H1 (cell line): ENCODE data around the gene CHRNA4. TPM values are rescaled to one million over a fixed set of nuclear protein-coding genes. Genes with fewer than 3 reads are reported as not detected.

ENCODE experiments used
- CTCF ChIA-PET: fragments of 300-600 bp; sonication (Branson Sonifier 250); formaldehyde crosslinking; loops from one replicate; lab custom pipeline; 2021; ENCODE audit not compliant: partially characterized antibody; lab: Charles Lee
- POLR2A ChIA-PET: fragments of 300-600 bp; sonication (Branson Sonifier 250); formaldehyde crosslinking; loops from one replicate; lab custom pipeline; 2021; ENCODE audit warnings: inconsistent platforms; ENCODE audit not compliant: partially characterized antibody; lab: Charles Lee
- DNase-seq, 2 experiments: peaks; one replicate each; pipeline versions ENCODE4 v3.0.0 to v3.0.0-alpha.2; 2010 to 2022; ENCODE audit warnings: low spot score in 2 of 2, low read depth in 1 of 2, mixed read lengths in 1 of 2
- FAIRE-seq: peaks from 2 replicates; lab custom pipeline; 2011; peaks lifted over from hg19 to GRCh38; lab: Jason Lieb, UNC
- H2AFZ ChIP-seq: 2 replicates; pipeline ENCODE4 v1.8.1; 2012; ENCODE audit warnings: low read length, inconsistent platforms
- H2AK5ac ChIP-seq: 2 replicates; pipeline ENCODE4 v1.6.1; 2013; ENCODE audit warnings: low read depth, low read length
- H2BK120ac ChIP-seq: replicated peaks from 2 replicates; pipeline ENCODE3; 2013; ENCODE audit warnings: low read depth, low read length, inconsistent platforms
- H2BK12ac ChIP-seq: 2 replicates; pipeline ENCODE4 v1.6.1; 2013; ENCODE audit warnings: low read depth, low read length
- H2BK15ac ChIP-seq: 2 replicates; pipeline ENCODE4 v1.6.1; 2013; ENCODE audit warnings: low read length
- H2BK20ac ChIP-seq: 2 replicates; pipeline ENCODE4 v1.6.1; 2013; ENCODE audit warnings: low read length
- H2BK5ac ChIP-seq: 2 replicates; pipeline ENCODE4 v1.6.1; 2013; ENCODE audit warnings: low read depth, low read length
- H3K14ac ChIP-seq: 2 replicates; pipeline ENCODE4 v1.6.1; 2013; ENCODE audit warnings: inconsistent platforms; ENCODE audit not compliant: insufficient read length
- H3K18ac ChIP-seq: 2 replicates; pipeline ENCODE4 v1.6.1; 2013; ENCODE audit warnings: low read length; ENCODE audit errors: extremely low read depth
- H3K23ac ChIP-seq: 2 replicates; pipeline ENCODE4 v1.6.1; 2013; ENCODE audit warnings: inconsistent platforms; ENCODE audit not compliant: insufficient read length
- H3K23me2 ChIP-seq: 2 replicates; pipeline ENCODE4 v1.6.1; 2013; ENCODE audit warnings: low read depth, low read length
- H3K27ac ChIP-seq: 2 replicates; pipeline ENCODE4 v1.6.1; 2011; ENCODE audit warnings: low read depth, low read length, inconsistent platforms
- H3K27me3 ChIP-seq, 4 experiments: replicated peaks in 1 of 4; 1 replicate in 1 of 4; 2 replicates in 3 of 4; pipeline versions ENCODE4 v1.6.1 to v1.8.1; 2011 to 2013; ENCODE audit warnings: low read length in 3 of 4, mild to moderate bottlenecking in 3 of 4, inconsistent platforms in 2 of 4, mixed read lengths in 2 of 4, moderate library complexity in 1 of 4; ENCODE audit not compliant: control insufficient read depth in 3 of 4, insufficient read depth in 3 of 4; ENCODE audit errors: extremely low read depth in 1 of 4
- H3K36me3 ChIP-seq, 4 experiments: 2 replicates each; pipeline versions ENCODE4 v1.6.1 to v1.8.1; 2011 to 2013; ENCODE audit warnings: mild to moderate bottlenecking in 4 of 4, low read length in 3 of 4, moderate library complexity in 2 of 4, control low read depth in 1 of 4, inconsistent platforms in 1 of 4; ENCODE audit not compliant: insufficient read depth in 4 of 4, control insufficient read depth in 2 of 4
- H3K4ac ChIP-seq: replicated peaks from 2 replicates; pipeline ENCODE3; 2013; ENCODE audit warnings: low read length, low read depth, mixed read lengths, inconsistent platforms; ENCODE audit not compliant: insufficient read length
- H3K4me1 ChIP-seq, 4 experiments: replicated peaks in 1 of 4; 1 replicate in 1 of 4; 2 replicates in 3 of 4; pipeline versions ENCODE4 v1.6.1 to v1.8.1; 2011 to 2013; ENCODE audit warnings: low read length in 3 of 4, inconsistent platforms in 2 of 4, mixed read lengths in 1 of 4; ENCODE audit not compliant: insufficient read depth in 4 of 4, control insufficient read depth in 3 of 4
- H3K4me2 ChIP-seq, 2 experiments: 2 replicates each; pipeline versions ENCODE4 v1.6.1 to v1.8.1; 2011 to 2013; ENCODE audit warnings: low read depth in 2 of 2, low read length in 2 of 2, control low read depth in 1 of 2, inconsistent platforms in 1 of 2, mild to moderate bottlenecking in 1 of 2; ENCODE audit not compliant: insufficient read depth in 1 of 2
- H3K4me3 ChIP-seq, 4 experiments: fragments of 200-600, 300-600 bp in 1 of 4; sonication (generic), shearing (Covaris generic), sonication (Bioruptor Twin) in 1 of 4; 2 replicates each; pipeline versions ENCODE4 v1.5.1 to v1.8.1; 2011 to 2016; ENCODE audit warnings: low read length in 4 of 4, low read depth in 3 of 4, control low read depth in 2 of 4, inconsistent platforms in 2 of 4, mild to moderate bottlenecking in 2 of 4, mixed read lengths in 1 of 4, moderate library complexity in 1 of 4; ENCODE audit not compliant: insufficient read depth in 2 of 4; ENCODE audit errors: extremely low read depth in 1 of 4
- H3K56ac ChIP-seq: replicated peaks from 2 replicates; pipeline ENCODE3; 2013; ENCODE audit warnings: low read depth, mild to moderate bottlenecking, mixed read lengths, low read length, inconsistent platforms; ENCODE audit not compliant: insufficient read length
- H3K79me1 ChIP-seq: 2 replicates; pipeline ENCODE4 v1.6.1; 2013; ENCODE audit warnings: low read depth, low read length, control low read depth
- H3K79me2 ChIP-seq, 2 experiments: 2 replicates each; pipeline versions ENCODE4 v1.6.1 to v1.8.1; 2012 to 2013; ENCODE audit warnings: low read length in 2 of 2, mild to moderate bottlenecking in 2 of 2, inconsistent platforms in 1 of 2; ENCODE audit not compliant: insufficient read depth in 2 of 2, control insufficient read depth in 1 of 2
- H3K9ac ChIP-seq, 4 experiments: replicated peaks in 1 of 4; 1 replicate in 1 of 4; 2 replicates in 3 of 4; pipeline versions ENCODE4 v1.6.1 to v1.8.1; 2011 to 2013; ENCODE audit warnings: low read depth in 3 of 4, low read length in 3 of 4, control low read depth in 2 of 4, mild to moderate bottlenecking in 2 of 4, moderate library complexity in 2 of 4, inconsistent platforms in 1 of 4; ENCODE audit errors: extremely low read depth in 1 of 4
- H3K9me3 ChIP-seq, 2 experiments: 2 replicates each; pipeline versions ENCODE4 v1.6.1 to v1.8.1; 2012 to 2013; ENCODE audit warnings: mild to moderate bottlenecking in 2 of 2, moderate library complexity in 2 of 2, control low read depth in 1 of 2, inconsistent platforms in 1 of 2, low read depth in 1 of 2, low read length in 1 of 2, mixed read lengths in 1 of 2; ENCODE audit not compliant: insufficient read depth in 2 of 2
- H4K20me1 ChIP-seq, 2 experiments: replicated peaks in 1 of 2; 2 replicates each; pipeline versions ENCODE3 to v1.8.1; 2011 to 2013; ENCODE audit warnings: inconsistent platforms in 2 of 2, low read length in 2 of 2, mild to moderate bottlenecking in 1 of 2; ENCODE audit not compliant: insufficient read depth in 2 of 2, control insufficient read depth in 1 of 2
- H4K5ac ChIP-seq: 2 replicates; pipeline ENCODE4 v1.6.1; 2013; ENCODE audit warnings: low read length, low read depth, mixed read lengths, inconsistent platforms; ENCODE audit not compliant: insufficient read length
- H4K8ac ChIP-seq: 2 replicates; pipeline ENCODE4 v1.8.0; 2013; ENCODE audit warnings: mild to moderate bottlenecking, moderate library complexity, low read length, inconsistent platforms; ENCODE audit not compliant: insufficient read depth; ENCODE audit errors: extremely low read depth
- H4K91ac ChIP-seq: replicated peaks from 2 replicates; pipeline ENCODE3; 2013; ENCODE audit warnings: low read length, mixed read lengths, inconsistent platforms; ENCODE audit not compliant: insufficient read length
- CBX5 ChIP-seq: fragments of 300-800, 300-1000 bp; sonication (generic); IDR thresholded peaks from 2 replicates; pipeline ENCODE4 v1.7.1; 2016; ENCODE audit warnings: antibody characterized with exemption, low read length, low read depth
- CTCF ChIP-seq, 3 experiments: IDR thresholded peaks; 1 replicate in 2 of 3; 2 replicates in 1 of 3; pipeline versions ENCODE4 v1.5.1 to v1.6.1; 2011; ENCODE audit warnings: low read length in 3 of 3, mild to moderate bottlenecking in 3 of 3, inconsistent platforms in 2 of 3, low read depth in 1 of 3, moderate library complexity in 1 of 3; ENCODE audit not compliant: insufficient read depth in 1 of 3; ENCODE audit errors: control extremely low read depth in 1 of 3
- HDAC2 ChIP-seq, 2 experiments: fragments of 300-600 bp in 1 of 2; sonication (generic) in 1 of 2; IDR thresholded peaks; 2 replicates each; pipeline ENCODE4 v1.6.1; 2011 to 2012; ENCODE audit warnings: low read depth in 2 of 2, low read length in 2 of 2, mild to moderate bottlenecking in 2 of 2, moderate library complexity in 2 of 2, borderline replicate concordance in 1 of 2, inconsistent platforms in 1 of 2
- KDM5A ChIP-seq: fragments of 200-600 bp; IDR thresholded peaks from 2 replicates; pipeline ENCODE4 v1.7.1; 2012; ENCODE audit warnings: mild to moderate bottlenecking, low read length, inconsistent platforms, mixed read lengths
- MAX ChIP-seq: IDR thresholded peaks from 2 replicates; pipeline ENCODE4 v1.6.1; 2012; ENCODE audit warnings: inconsistent platforms
- NRF1 ChIP-seq: IDR thresholded peaks from 2 replicates; pipeline ENCODE4 v1.6.1; 2011; ENCODE audit warnings: mild to moderate bottlenecking, low read depth, low read length, improper control_type of control experiment
- POLR2A ChIP-seq, 2 experiments: IDR thresholded peaks; 1 replicate in 1 of 2; 2 replicates in 1 of 2; pipeline ENCODE4 v1.6.1; 2011; ENCODE audit warnings: low read depth in 2 of 2, low read length in 2 of 2, mild to moderate bottlenecking in 2 of 2; ENCODE audit errors: control extremely low read depth in 1 of 2
- RBBP5 ChIP-seq: IDR thresholded peaks from 2 replicates; pipeline ENCODE4 v1.7.1; 2012; ENCODE audit warnings: low read depth, mild to moderate bottlenecking, inconsistent platforms, low read length, moderate library complexity, borderline replicate concordance
- RNF2 ChIP-seq: fragments of 200-900, 300-1000 bp; sonication (generic); IDR thresholded peaks from 2 replicates; pipeline ENCODE4 v1.7.1; 2016; ENCODE audit warnings: borderline replicate concordance, low read depth, mild to moderate bottlenecking, antibody characterized with exemption, low read length; ENCODE audit not compliant: poor library complexity, severe bottlenecking; ENCODE audit errors: missing control alignments
- SUZ12 ChIP-seq: fragments of 200-600 bp; sonication (generic); IDR thresholded peaks from 2 replicates; pipeline ENCODE4 v1.6.1; 2012; ENCODE audit warnings: mild to moderate bottlenecking, inconsistent platforms, low read length, moderate library complexity, mixed read lengths
- YY1 ChIP-seq: IDR thresholded peaks from 2 replicates; pipeline ENCODE4 v1.6.1; 2011; ENCODE audit warnings: low read depth, mild to moderate bottlenecking, low read length
- WGBS, 2 experiments: shearing (Covaris generic) in 1 of 2; methylation state at CpG; one replicate each; pipeline versions ENCODE4 v1.1.6 to v1.1.7; 2013 to 2015; ENCODE audit warnings: low lambda C conversion rate in 2 of 2, mixed read lengths in 2 of 2, inconsistent platforms in 1 of 2, low coverage in 1 of 2, missing lambda C conversion rate in 1 of 2; ENCODE audit not compliant: insufficient replicate concordance in 2 of 2, insufficient coverage in 1 of 2, insufficient read length in 1 of 2; ENCODE audit errors: extremely low coverage in 1 of 2, missing lambda C conversion rate in 1 of 2; 5-methylcytosine and 5-hydroxymethylcytosine counted together
- polyA plus RNA-seq, 7 experiments: library from polyadenylated mRNA; depleted of rRNA in 3 of 7; stranded (reverse) in 5 of 7; unstranded in 2 of 7; fragments of >200 nt in 5 of 7; fragments of 200-250 nt in 2 of 7; gene quantifications; 1 replicate in 5 of 7; 2 replicates in 1 of 7; 4 replicates in 1 of 7; pipeline versions ENCODE4 v1.2.1 to v1.2.3, GENCODE V29; 2011 to 2013; ENCODE audit warnings: missing spikeins in 2 of 7, mixed read lengths in 2 of 7
- total RNA-seq: library from RNA; stranded (reverse); fragmentation: NEBNext Ultra II Directional; extraction: Animal tissue kit (Norgen Biotek cat#: 25700); gene quantifications from 2 replicates; pipeline ENCODE4 v1.2.1, GENCODE V29; 2021

Gene CHRNA4
- total and polyA plus RNA-seq, 2 of the 8 experiments (the other 6 are each of a cell fraction or from before 2014, with no cell fraction given) = 4.3 to 5.7 TPM

GRCh38 chr20:63375438-63375837 lies 14.3 kb upstream of the CHRNA4 start:
- Histone ChIP-seq H3K4ac (no peak overlapping the region), H2AK5ac (no peak overlapping the region), H4K20me1 (no peaks in the 10 kb centered on the region), H3K56ac (no peak overlapping the region), H3K4me1 (peaks cover 3 to 21% (median 14%) of the 10 kb centered on the region in 4 experiments), H3K27ac (no peak overlapping the region), H3K14ac (no peak overlapping the region), H4K5ac (no peak overlapping the region), H3K79me1 (no peaks in the 10 kb centered on the region), H3K23me2 (no peaks in the 10 kb centered on the region; the same call in none of the 2 replicates), H3K9ac (no peak overlapping the region), H2BK20ac (no peak overlapping the region), H3K27me3 (peaks cover 0 to 2% (median 0%) of the 10 kb centered on the region in 4 experiments; a peak in 1 of 7 replicates), H3K4me2 (no peak overlapping the region), H4K8ac (no peak overlapping the region), H3K36me3 (no peaks in the 10 kb centered on the region), H3K18ac (no peak overlapping the region), H3K9me3 (no peaks in the 10 kb centered on the region), H2AFZ (no peak overlapping the region), H3K23ac (no peak overlapping the region), H4K91ac (no peak overlapping the region), H3K79me2 (no peaks in the 10 kb centered on the region), H2BK5ac (no peak overlapping the region), H2BK120ac (no peak overlapping the region), H3K4me3 (no peak overlapping the region), H2BK15ac (no peak overlapping the region), H2BK12ac (no peak overlapping the region)
- POLR2A ChIA-PET = no interaction called here
- FAIRE-seq = no peak
- WGBS, 2 experiments = no CpG with 5 or more reads among the region's 3 CpGs
- no peak for DNase-seq
- CTCF ChIA-PET = interaction anchor here (0.6 to 1.6 kb wide), 2 partner anchors 12 to 162 kb away, joined by 3 to 4 read pairs; partner anchors contain the start of gene PTK6
- TF ChIP-seq CBX5 = no peak
- no peak for TF ChIP-seq KDM5A
- TF ChIP-seq MAX = no peak
- no peak for TF ChIP-seq RNF2
- TF ChIP-seq HDAC2 (IDR thresholded peaks at IDR 0.05; ENCODE audit: borderline replicate concordance in 1 of 2, low read depth in 2 of 2, low read length in 2 of 2) = no peak
- no peak for TF ChIP-seq SUZ12
- TF ChIP-seq YY1 = no peak
- no peak for TF ChIP-seq POLR2A (IDR thresholded peaks at IDR 0.05; ENCODE audit: control extremely low read depth in 1 of 2, low read depth in 2 of 2, low read length in 2 of 2)
- TF ChIP-seq RBBP5 = no peak
- TF ChIP-seq CTCF (IDR thresholded peaks at IDR 0.05; ENCODE audit: control extremely low read depth in 1 of 3, insufficient read depth in 1 of 3, low read depth in 1 of 3, low read length in 3 of 3) = no peak
- no peak for TF ChIP-seq NRF1
